ENCODE measurements around the gene GRIN1.
A peak's percentile ranks its signal among the peaks of the same experiment; 100 is the strongest.

GRCh38 chr9:137188490-137189296 is 49.7 kb downstream of the GRIN1 start, which contains the start of the genes ANAPC2 and SSNA1:
- peak; percentile 12 to 62 (median 29) for TF ChIP-seq CTCF (IDR thresholded peaks at IDR 0.05)
- peak; percentile 98 to 99 for TF ChIP-seq POLR2AphosphoS5 (IDR thresholded peaks at IDR 0.05)
- no peak for TF ChIP-seq EP300 (IDR thresholded peaks at IDR 0.05)

Data from esophagus muscularis mucosa (tissue), 4 donors.